SKM-1 treated with dmso at 0.1 percent for 144 hours (cell line): ENCODE data around the gene CRACDL.
"Not testable (repeated sequence)": the region's sequence is repeated elsewhere in the genome, so short reads cannot be mapped to it uniquely, and the experiment has no call there.

Experiments used
- DNase-seq: peaks from one replicate; lab custom pipeline; 2025; ENCODE audit not compliant: unreplicated experiment; lab: John Stamatoyannopoulos, UW

Gene CRACDL

GRCh38 chr2:98759338-98759737 lies 176.7 kb downstream of the CRACDL start:
- peak; percentile 39 for DNase-seq

- DNase-seq: peak; percentile 96
These were observed 178.1 kb downstream of the CRACDL start for GRCh38 chr2:98757904-98758421.

DNA sequence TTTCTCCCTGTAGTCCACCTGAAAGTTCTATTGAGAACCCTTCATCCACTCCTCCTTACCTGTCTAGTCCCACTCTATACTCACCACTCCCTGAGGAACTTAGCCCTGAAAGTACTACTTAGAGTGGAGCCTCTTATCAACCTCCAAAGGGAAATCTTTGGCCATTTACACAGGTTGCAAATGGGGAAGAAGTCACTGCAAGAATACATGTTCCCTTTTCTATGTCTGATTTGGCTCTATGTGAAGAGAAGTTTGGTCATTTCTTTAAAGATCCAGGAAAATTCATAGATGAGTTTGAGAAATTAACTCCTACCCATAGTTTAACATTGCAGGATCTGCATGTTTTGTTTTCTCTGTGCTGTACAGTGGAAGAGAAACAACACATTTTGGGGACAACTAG lies 182.2 kb downstream of the CRACDL start:
- DNase-seq: no peak

- DNase-seq: not testable (repeated sequence)
These were observed 183.3 kb downstream of the CRACDL start for GRCh38 chr2:98752711-98753110.

DNA sequence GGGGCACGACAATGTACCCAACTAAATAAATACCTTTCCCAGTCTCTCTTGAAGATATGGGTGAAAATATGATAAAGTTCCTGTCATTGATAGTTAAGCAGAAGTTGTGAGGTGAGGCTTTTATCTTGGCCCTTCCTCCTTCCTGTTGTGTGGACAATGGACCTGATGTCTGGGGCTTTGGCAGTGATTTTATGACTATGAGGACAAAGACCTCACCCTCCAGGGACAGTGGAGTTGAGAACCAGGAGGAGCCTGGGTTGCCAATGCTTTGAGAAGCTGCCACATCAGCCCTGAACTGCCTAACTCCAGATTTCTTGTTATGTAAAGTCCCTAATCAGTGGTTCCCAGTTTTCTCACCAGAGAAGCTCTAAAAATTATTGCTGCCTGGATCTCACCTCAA lies 184.3 kb downstream of the CRACDL start:
- DNase-seq: no peak

DNA sequence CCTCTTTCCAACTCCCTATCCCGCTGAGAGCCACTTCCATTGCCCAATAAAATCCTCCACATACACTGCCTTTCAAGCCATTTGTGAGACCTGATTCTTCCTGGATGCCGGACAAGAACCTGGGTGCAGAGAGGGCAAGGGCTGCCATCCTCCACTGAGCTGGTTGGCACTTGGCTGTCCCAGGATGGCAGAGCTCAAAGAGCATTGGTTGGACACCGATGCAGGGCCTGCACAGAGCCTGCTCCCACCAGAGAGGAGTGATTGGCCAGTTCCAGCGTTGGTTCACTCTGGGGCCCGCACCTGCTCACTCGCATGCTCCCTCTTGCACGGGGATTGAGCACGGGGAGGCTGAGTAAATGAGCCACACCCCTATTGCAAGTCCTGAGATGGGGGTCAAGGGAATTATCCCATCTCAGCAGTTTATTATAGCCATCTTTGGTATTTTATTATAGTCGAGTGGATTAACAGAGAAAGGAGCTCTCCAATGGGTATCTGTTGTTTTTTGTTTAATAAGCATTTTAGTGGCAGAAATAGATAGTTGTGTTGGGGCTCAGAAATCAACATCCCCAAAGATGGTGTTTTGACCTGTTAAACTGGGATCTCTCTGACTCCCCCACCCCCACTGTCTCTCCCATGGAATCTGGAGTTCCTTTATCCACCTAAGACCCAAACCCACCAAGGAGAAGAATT lies 185.3 kb downstream of the CRACDL start:
- no peak for DNase-seq

DNA sequence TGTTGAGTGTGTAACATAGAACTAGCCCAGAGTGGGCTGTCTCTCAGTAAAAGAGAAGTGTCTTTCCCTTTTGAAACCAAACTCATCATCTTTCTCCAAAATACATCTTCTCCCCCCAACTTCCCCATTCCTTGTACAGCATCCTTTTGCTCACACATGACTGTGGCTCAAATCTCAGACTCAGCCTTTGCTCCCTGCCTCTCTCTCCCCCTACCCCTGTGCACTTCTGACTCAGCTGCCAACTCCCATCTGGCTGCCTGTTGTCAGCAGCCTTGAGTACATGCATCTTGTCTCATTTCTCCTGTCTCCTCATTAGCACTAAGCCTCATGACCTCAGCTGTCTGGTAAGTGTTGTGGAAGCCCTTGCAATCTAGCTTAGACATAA lies 187.0 kb downstream of the CRACDL start:
- DNase-seq: peak; percentile 90

DNA sequence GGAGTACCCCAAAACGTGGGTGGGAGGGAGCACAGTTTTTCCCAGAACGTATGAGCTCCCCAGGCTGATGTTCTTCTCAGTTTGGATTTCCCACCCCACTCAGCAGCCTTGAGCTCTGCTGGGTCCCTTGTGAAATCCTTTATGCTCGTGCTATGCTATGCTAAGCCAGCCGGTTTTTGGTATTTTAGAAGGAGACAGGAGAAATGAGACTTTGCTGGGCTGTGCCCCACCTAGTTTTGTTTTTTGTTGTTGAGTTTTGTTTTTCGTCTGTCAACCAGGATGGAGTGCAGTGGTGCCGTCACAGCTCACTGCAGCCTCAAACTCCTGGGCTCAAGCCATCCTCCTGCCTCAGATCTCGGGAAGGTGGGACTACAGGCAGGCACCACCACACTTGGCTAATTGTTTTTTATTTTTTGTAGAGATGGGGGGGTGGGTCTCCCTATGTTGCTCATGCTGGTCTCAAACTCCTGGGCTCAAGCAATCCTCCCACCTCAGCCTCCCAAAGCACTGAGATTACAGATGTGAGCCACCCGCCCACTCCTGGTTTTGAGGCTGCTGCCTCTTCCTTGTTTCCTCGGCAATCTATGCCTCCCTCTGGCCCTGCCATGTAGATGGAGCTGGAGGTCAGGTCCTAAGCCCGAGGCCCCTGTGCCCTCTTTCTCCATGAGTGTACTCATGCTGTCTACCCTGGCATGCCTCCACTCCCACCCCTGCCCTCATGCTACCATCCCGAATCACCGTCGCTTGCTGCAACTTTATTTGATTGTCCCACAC lies 187.5 kb downstream of the CRACDL start:
- DNase-seq: no peak

DNA sequence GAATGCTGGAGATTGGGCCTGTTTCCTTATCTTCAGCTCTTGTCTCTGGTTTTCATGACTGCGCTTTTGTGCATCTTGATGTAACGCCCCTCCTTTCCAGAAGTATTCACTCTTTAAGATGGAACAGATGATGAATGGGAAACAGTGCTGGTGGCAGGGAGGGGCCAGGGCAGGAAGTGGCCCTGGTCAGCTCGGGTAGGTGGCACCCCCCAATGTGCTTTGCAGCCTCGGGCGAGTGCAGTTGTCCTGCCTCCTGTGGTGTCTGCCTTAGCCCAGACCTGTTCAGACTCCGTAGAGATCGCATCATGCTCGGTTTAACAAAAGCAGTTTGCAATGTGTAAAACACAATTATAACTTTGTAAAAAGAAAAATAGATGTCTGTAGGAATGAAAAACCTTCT lies 188.1 kb downstream of the CRACDL start:
- no peak for DNase-seq

- no peak for DNase-seq
These were observed 189.6 kb downstream of the CRACDL start for GRCh38 chr2:98746426-98746825.

GRCh38 chr2:98744595-98744994 lies 191.4 kb downstream of the CRACDL start:
- DNase-seq: no peak
